Progenitor cell of endocrine pancreas (in vitro differentiated cells): ENCODE results near the gene CDK14. TPM values are rescaled to one million over a fixed set of nuclear protein-coding genes. Genes with fewer than 3 reads are reported as not detected.

ENCODE experiments used
- DNase-seq: peaks from one replicate; pipeline ENCODE4 v3.0.0; 2021; ENCODE audit warnings: low spot score; ENCODE audit not compliant: unreplicated experiment
- H3K27ac Mint-ChIP-seq: 2 replicates; pipeline ENCODE4 v1.8.0; 2021; ENCODE audit warnings: mild to moderate bottlenecking, moderate library complexity, mixed read lengths
- H3K27me3 Mint-ChIP-seq: 2 replicates; pipeline ENCODE4 v1.8.0; 2021; ENCODE audit warnings: mixed read lengths
- H3K36me3 Mint-ChIP-seq: 2 replicates; pipeline ENCODE4 v1.8.0; 2022; ENCODE audit warnings: mixed read lengths; ENCODE audit not compliant: insufficient read depth
- H3K4me1 Mint-ChIP-seq: 2 replicates; pipeline ENCODE4 v1.8.0; 2021; ENCODE audit warnings: low read depth, mixed read lengths
- H3K4me3 Mint-ChIP-seq: 2 replicates; pipeline ENCODE4 v1.8.0; 2021; ENCODE audit warnings: low read depth, mild to moderate bottlenecking, moderate library complexity, mixed read lengths
- H3K9me3 Mint-ChIP-seq: 2 replicates; pipeline ENCODE4 v1.8.0; 2021; ENCODE audit warnings: low read depth, mixed read lengths
- CTCF ChIP-seq: fragments of 200-600 bp; sonication (generic); IDR thresholded peaks from one replicate; pipeline ENCODE4 v1.5.0; 2021; ENCODE audit warnings: antibody characterized with exemption, mild to moderate bottlenecking; ENCODE audit not compliant: unreplicated experiment
- total RNA-seq: library from RNA; stranded (reverse); gene quantifications from 2 replicates; pipeline ENCODE4 v1.2.1, GENCODE V29; 2021

Gene CDK14
- total RNA-seq, 1 donor from 2014 or later: 117 TPM

GRCh38 chr7:90595342-90595800 is 750 bp upstream of the CDK14 start:
- Mint-ChIP-seq H3K36me3 (no peaks in the 10 kb centered on the region), H3K9me3 (no peaks in the 10 kb centered on the region), H3K4me3 (peak overlapping the region; percentile 83), H3K27ac (peak overlapping the region; percentile 91), H3K4me1 (peaks cover 30% of the 10 kb centered on the region), H3K27me3 (no peaks in the 10 kb centered on the region)
- DNase-seq: no peak
- TF ChIP-seq CTCF: no peak

- no peak for TF ChIP-seq CTCF
- Mint-ChIP-seq H3K36me3 (no peaks in the 10 kb centered on the region), H3K9me3 (no peaks in the 10 kb centered on the region), H3K4me1 (peaks cover 36% of the 10 kb centered on the region), H3K4me3 (peak overlapping the region; percentile 95), H3K27ac (peak overlapping the region; percentile 97), H3K27me3 (no peaks in the 10 kb centered on the region)
- no peak for DNase-seq
These were observed 796 bp downstream of the CDK14 start for GRCh38 chr7:90596671-90597562.

GRCh38 chr7:90597563-90598253 is 1.6 kb downstream of the CDK14 start:
- Mint-ChIP-seq H3K4me3 (peak overlapping the region; percentile 95), H3K36me3 (no peaks in the 10 kb centered on the region), H3K4me1 (peaks cover 36% of the 10 kb centered on the region), H3K9me3 (no peaks in the 10 kb centered on the region), H3K27ac (peak overlapping the region; percentile 93), H3K27me3 (no peaks in the 10 kb centered on the region)
- DNase-seq: no peak
- TF ChIP-seq CTCF: no peak

DNA sequence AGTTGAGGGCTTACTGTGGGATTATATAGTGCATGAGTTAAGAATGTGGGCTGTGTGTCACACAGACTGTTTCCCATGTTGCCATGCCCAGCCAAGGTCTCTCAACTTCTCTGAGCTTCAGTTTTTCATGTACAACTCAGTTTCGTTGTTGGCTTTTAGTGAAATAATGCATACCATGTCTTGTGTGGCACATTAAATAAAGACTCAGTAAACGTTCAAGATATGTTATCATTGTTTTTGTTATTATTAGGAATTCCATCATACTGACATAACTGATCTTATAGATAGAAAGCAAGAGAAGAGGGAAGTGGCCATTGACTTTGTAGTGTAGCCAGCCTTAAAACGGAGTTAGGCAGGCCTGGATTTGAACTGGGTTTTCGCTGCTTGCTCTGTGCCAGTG is 2.9 kb downstream of the CDK14 start:
- Mint-ChIP-seq H3K4me3 (peak overlapping the region; percentile 3), H3K36me3 (no peaks in the 10 kb centered on the region), H3K9me3 (no peaks in the 10 kb centered on the region), H3K27me3 (no peaks in the 10 kb centered on the region), H3K27ac (no peak overlapping the region), H3K4me1 (peaks cover 37% of the 10 kb centered on the region)
- no peak for TF ChIP-seq CTCF
- no peak for DNase-seq

- Mint-ChIP-seq H3K4me3 (no peak overlapping the region), H3K27me3 (no peaks in the 10 kb centered on the region), H3K9me3 (no peaks in the 10 kb centered on the region), H3K4me1 (peaks cover 37% of the 10 kb centered on the region), H3K27ac (no peak overlapping the region), H3K36me3 (no peaks in the 10 kb centered on the region)
- no peak for DNase-seq
- no peak for TF ChIP-seq CTCF
These were observed 3.9 kb downstream of the CDK14 start for GRCh38 chr7:90599892-90600555.
